ENCODE measurements around the gene BANP.

The BANP gene

DNA sequence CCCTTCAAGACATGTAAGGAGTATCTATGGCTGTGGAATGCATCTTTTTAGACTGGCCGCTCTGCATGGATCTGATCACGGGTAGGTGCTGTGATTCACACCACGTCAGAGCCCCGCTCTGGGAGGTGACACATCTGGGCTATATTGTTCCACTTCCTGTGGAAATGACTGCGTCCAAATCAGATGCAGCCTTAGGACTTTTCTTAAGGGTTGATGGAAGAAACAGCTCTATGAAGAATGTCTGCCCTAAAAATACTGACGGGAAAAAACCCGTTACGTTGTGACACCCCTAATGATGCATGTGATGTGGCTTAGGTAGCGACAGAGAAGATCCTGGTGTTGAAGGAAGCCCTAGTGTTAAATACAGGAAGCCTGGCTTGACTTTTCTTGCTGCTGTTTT, 12.2 kb downstream of the BANP start:
- Histone ChIP-seq H3K27me3 (ENCODE audit: low read depth, low read length) (no peaks in the 10 kb centered on the region), H3K27ac (ENCODE audit: low read length) (peak overlapping the region; percentile 4)

GRCh38 chr16:87964049-87964659, 12.9 kb downstream of the BANP start:
- H3K27ac ChIP-seq (ENCODE audit: low read length), result peak overlapping the region; percentile 4
- no peaks in the 10 kb centered on the region for H3K36me3 ChIP-seq (ENCODE audit: control insufficient read depth in 1 of 2, insufficient read depth in 2 of 2, low read length in 2 of 2)
- peaks cover 0 to 14% of the 10 kb centered on the region in 2 donors for H3K4me1 ChIP-seq (ENCODE audit: control insufficient read depth in 1 of 2, insufficient read depth in 2 of 2, low read length in 2 of 2)
- no peaks in the 10 kb centered on the region for H3K9me3 ChIP-seq (ENCODE audit: control insufficient read depth in 1 of 2, low read length in 2 of 2)
- no peaks in the 10 kb centered on the region for H3K27me3 ChIP-seq (ENCODE audit: low read depth, low read length)
- H3K4me3 ChIP-seq (ENCODE audit: low read depth in 1 of 2, low read length in 2 of 2), result no peak overlapping the region

More for the DNA sequence above, 12.2 kb downstream of the BANP start:
- H3K4me3 ChIP-seq (ENCODE audit: low read depth in 1 of 2, low read length in 2 of 2), result no peak overlapping the region
- H3K36me3 ChIP-seq (ENCODE audit: control insufficient read depth in 1 of 2, insufficient read depth in 2 of 2, low read length in 2 of 2), result no peaks in the 10 kb centered on the region
- H3K9me3 ChIP-seq (ENCODE audit: control insufficient read depth in 1 of 2, low read length in 2 of 2), result no peaks in the 10 kb centered on the region
- H3K4me1 ChIP-seq (ENCODE audit: control insufficient read depth in 1 of 2, insufficient read depth in 2 of 2, low read length in 2 of 2), result peaks cover 0 to 14% of the 10 kb centered on the region in 2 donors

DNA sequence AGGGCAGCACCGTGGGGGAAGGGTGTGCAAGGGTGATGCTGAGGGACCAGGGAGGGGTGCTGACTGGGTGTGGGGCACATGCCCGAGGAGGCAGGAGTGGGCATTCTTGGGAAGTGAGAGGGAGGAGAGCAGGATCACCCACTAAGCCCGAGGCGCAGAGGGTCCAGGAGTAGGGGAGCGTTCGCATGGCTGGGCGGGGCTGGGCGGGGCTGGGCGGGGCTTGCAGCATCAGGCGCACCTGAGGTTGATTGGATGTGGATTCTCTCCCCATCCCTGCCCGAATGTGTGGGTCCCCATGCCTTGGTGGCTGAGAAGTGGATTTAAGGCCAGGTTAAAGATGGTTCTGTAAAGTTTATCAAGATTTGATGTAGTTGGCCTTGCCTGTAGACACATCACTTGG, 14.2 kb downstream of the BANP start:
- peaks cover 0 to 14% of the 10 kb centered on the region in 2 donors for H3K4me1 ChIP-seq (ENCODE audit: control insufficient read depth in 1 of 2, insufficient read depth in 2 of 2, low read length in 2 of 2)
- H3K27me3 ChIP-seq (ENCODE audit: low read depth, low read length), result no peaks in the 10 kb centered on the region
- no peak overlapping the region for H3K4me3 ChIP-seq (ENCODE audit: low read depth in 1 of 2, low read length in 2 of 2)
- H3K36me3 ChIP-seq (ENCODE audit: control insufficient read depth in 1 of 2, insufficient read depth in 2 of 2, low read length in 2 of 2), result no peaks in the 10 kb centered on the region
- H3K27ac ChIP-seq (ENCODE audit: low read length), result no peak overlapping the region
- no peaks in the 10 kb centered on the region for H3K9me3 ChIP-seq (ENCODE audit: control insufficient read depth in 1 of 2, low read length in 2 of 2)

DNA sequence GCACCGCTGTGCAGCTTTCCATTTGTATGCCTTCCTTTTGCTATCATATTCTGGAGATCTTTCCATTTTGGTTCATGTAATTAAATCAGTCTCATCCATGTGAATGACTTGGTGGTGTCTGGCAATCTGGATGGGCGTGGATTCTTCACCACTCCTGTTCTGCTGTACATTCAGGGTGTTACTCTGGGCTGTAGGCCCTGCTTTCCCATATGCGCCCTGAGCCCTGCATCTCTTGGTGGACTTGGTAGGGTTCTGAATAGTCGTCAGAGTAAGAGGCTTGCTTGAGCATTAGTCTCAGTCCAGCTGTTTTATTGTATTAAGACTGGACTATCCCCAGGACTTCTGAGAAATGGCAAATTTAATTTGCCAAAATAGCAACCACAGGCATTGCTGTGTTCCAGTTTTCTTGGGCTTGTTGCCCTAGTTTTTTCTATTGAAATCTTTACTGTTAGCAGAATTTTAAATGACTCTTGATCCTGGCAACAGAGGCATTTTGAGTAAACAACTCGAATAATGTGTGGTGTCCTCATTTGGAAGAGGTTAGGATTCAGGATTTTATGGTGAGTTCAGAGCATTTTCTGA, 14.9 kb downstream of the BANP start:
- peaks cover 0 to 14% of the 10 kb centered on the region in 2 donors for H3K4me1 ChIP-seq (ENCODE audit: control insufficient read depth in 1 of 2, insufficient read depth in 2 of 2, low read length in 2 of 2)
- H3K36me3 ChIP-seq (ENCODE audit: control insufficient read depth in 1 of 2, insufficient read depth in 2 of 2, low read length in 2 of 2), result no peaks in the 10 kb centered on the region
- H3K27me3 ChIP-seq (ENCODE audit: low read depth, low read length), result no peaks in the 10 kb centered on the region
- peak overlapping the region; percentile 67 for H3K27ac ChIP-seq (ENCODE audit: low read length)
- H3K4me3 ChIP-seq (ENCODE audit: low read depth in 1 of 2, low read length in 2 of 2), result no peak overlapping the region
- peaks cover 0 to 3% of the 10 kb centered on the region in 2 donors for H3K9me3 ChIP-seq (ENCODE audit: control insufficient read depth in 1 of 2, low read length in 2 of 2)

- H3K9me3 ChIP-seq (ENCODE audit: control insufficient read depth in 1 of 2, low read length in 2 of 2), result peaks cover 4 to 8% of the 10 kb centered on the region in 2 donors
- peak overlapping the region; percentile 67 for H3K27ac ChIP-seq (ENCODE audit: low read length)
- peaks cover 0 to 14% of the 10 kb centered on the region in 2 donors for H3K4me1 ChIP-seq (ENCODE audit: control insufficient read depth in 1 of 2, insufficient read depth in 2 of 2, low read length in 2 of 2)
- no peak overlapping the region for H3K4me3 ChIP-seq (ENCODE audit: low read depth in 1 of 2, low read length in 2 of 2)
- H3K36me3 ChIP-seq (ENCODE audit: control insufficient read depth in 1 of 2, insufficient read depth in 2 of 2, low read length in 2 of 2), result no peaks in the 10 kb centered on the region
- no peaks in the 10 kb centered on the region for H3K27me3 ChIP-seq (ENCODE audit: low read depth, low read length)
Observed at GRCh38 chr16:87966685-87967185, 15.5 kb downstream of the BANP start.

- Histone ChIP-seq H3K9me3 (ENCODE audit: control insufficient read depth in 1 of 2, low read length in 2 of 2) (peaks cover 4 to 13% of the 10 kb centered on the region in 2 donors), H3K4me1 (ENCODE audit: control insufficient read depth in 1 of 2, insufficient read depth in 2 of 2, low read length in 2 of 2) (peaks cover 0 to 14% of the 10 kb centered on the region in 2 donors), H3K27me3 (ENCODE audit: low read depth, low read length) (no peaks in the 10 kb centered on the region), H3K36me3 (ENCODE audit: control insufficient read depth in 1 of 2, insufficient read depth in 2 of 2, low read length in 2 of 2) (no peaks in the 10 kb centered on the region), H3K4me3 (ENCODE audit: low read depth in 1 of 2, low read length in 2 of 2) (no peak overlapping the region), H3K27ac (ENCODE audit: low read length) (no peak overlapping the region)
Observed at GRCh38 chr16:87968541-87968940, 17.3 kb downstream of the BANP start.

DNA sequence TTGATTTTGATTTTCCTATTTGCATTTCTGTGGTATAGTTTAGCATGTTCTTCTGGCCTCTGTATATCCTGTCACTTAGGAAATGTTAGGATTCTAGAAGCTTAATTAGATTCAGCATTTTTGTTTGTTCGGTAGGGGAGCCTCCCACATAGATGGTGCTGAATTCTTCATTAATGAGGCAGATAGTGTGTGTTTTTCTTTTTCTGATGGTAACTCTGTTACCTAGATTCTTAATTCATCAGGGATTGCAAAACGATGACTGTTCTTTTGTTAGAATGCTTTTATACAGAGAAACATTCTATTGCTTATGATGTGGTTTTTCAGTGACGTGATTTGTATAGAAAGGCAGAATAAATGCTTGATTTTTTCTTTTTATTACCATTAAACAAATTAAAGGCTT, 19.0 kb downstream of the BANP start:
- Histone ChIP-seq H3K4me3 (ENCODE audit: low read depth in 1 of 2, low read length in 2 of 2) (no peak overlapping the region), H3K36me3 (ENCODE audit: control insufficient read depth in 1 of 2, insufficient read depth in 2 of 2, low read length in 2 of 2) (peaks cover 0 to 4% of the 10 kb centered on the region in 2 donors), H3K9me3 (ENCODE audit: control insufficient read depth in 1 of 2, low read length in 2 of 2) (peaks cover 4 to 13% of the 10 kb centered on the region in 2 donors), H3K27ac (ENCODE audit: low read length) (no peak overlapping the region), H3K4me1 (ENCODE audit: control insufficient read depth in 1 of 2, insufficient read depth in 2 of 2, low read length in 2 of 2) (peaks cover 0 to 14% of the 10 kb centered on the region in 2 donors), H3K27me3 (ENCODE audit: low read depth, low read length) (no peaks in the 10 kb centered on the region)

DNA sequence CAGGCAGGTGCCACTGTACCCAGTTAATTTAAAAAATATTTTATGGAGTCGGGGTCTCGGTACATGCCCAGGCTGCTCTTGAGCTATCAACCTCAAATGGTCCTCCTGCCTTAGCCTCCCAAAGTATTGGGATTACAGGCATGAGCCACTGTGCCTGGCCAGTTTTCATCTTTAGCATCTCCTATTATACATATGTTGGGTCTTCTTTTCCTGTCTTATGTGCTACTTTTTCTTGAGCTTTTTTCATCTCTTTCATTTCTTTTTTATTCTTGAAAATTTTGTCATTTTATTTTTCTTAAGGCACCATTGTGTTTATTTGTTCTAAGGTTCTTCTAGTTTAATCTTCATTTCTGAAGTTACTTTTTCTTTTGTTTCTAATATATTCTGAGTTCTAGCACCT, 20.7 kb downstream of the BANP start:
- Histone ChIP-seq H3K27ac (ENCODE audit: low read length) (no peak overlapping the region), H3K27me3 (ENCODE audit: low read depth, low read length) (no peaks in the 10 kb centered on the region), H3K9me3 (ENCODE audit: control insufficient read depth in 1 of 2, low read length in 2 of 2) (peaks cover 4 to 13% of the 10 kb centered on the region in 2 donors), H3K4me1 (ENCODE audit: control insufficient read depth in 1 of 2, insufficient read depth in 2 of 2, low read length in 2 of 2) (peaks cover 0 to under 1% of the 10 kb centered on the region in 2 donors), H3K36me3 (ENCODE audit: control insufficient read depth in 1 of 2, insufficient read depth in 2 of 2, low read length in 2 of 2) (peaks cover 0 to 7% of the 10 kb centered on the region in 2 donors), H3K4me3 (ENCODE audit: low read depth in 1 of 2, low read length in 2 of 2) (no peak overlapping the region)

DNA sequence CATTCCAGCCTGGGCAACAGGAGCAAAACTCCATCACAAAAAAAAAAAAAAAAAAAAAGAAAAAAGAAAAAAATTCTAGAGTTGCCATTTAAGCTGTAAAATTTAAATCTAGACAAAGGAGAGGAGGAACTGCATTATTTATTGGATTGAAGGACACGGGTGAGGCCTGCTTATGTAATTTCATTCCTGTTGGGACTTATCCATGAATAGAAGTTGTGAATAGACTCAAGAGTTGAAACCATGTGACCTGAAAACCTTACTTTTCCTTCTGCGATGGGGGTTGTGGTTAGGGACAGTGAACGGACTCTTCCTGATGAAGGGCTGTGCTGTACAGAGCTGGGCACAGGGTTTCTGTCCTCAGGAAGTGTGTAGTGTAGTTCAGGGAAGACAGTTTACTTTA, 22.5 kb downstream of the BANP start:
- Histone ChIP-seq H3K27me3 (ENCODE audit: low read depth, low read length) (no peaks in the 10 kb centered on the region), H3K36me3 (ENCODE audit: control insufficient read depth in 1 of 2, insufficient read depth in 2 of 2, low read length in 2 of 2) (peaks cover 0 to 9% of the 10 kb centered on the region in 2 donors), H3K9me3 (ENCODE audit: control insufficient read depth in 1 of 2, low read length in 2 of 2) (peaks cover 4 to 13% of the 10 kb centered on the region in 2 donors), H3K4me1 (ENCODE audit: control insufficient read depth in 1 of 2, insufficient read depth in 2 of 2, low read length in 2 of 2) (no peaks in the 10 kb centered on the region), H3K27ac (ENCODE audit: low read length) (no peak overlapping the region), H3K4me3 (ENCODE audit: low read depth in 1 of 2, low read length in 2 of 2) (no peak overlapping the region)

GRCh38 chr16:87974178-87974577, 22.9 kb downstream of the BANP start:
- Histone ChIP-seq H3K4me3 (ENCODE audit: low read depth in 1 of 2, low read length in 2 of 2) (no peak overlapping the region), H3K36me3 (ENCODE audit: control insufficient read depth in 1 of 2, insufficient read depth in 2 of 2, low read length in 2 of 2) (peaks cover 0 to 11% of the 10 kb centered on the region in 2 donors), H3K27ac (ENCODE audit: low read length) (no peak overlapping the region), H3K4me1 (ENCODE audit: control insufficient read depth in 1 of 2, insufficient read depth in 2 of 2, low read length in 2 of 2) (no peaks in the 10 kb centered on the region), H3K9me3 (ENCODE audit: control insufficient read depth in 1 of 2, low read length in 2 of 2) (peaks cover 4 to 13% of the 10 kb centered on the region in 2 donors), H3K27me3 (ENCODE audit: low read depth, low read length) (no peaks in the 10 kb centered on the region)

GRCh38 chr16:87976665-87977064, 25.4 kb downstream of the BANP start:
- H3K9me3 ChIP-seq (ENCODE audit: control insufficient read depth in 1 of 2, low read length in 2 of 2), result peaks cover under 1 to 6% of the 10 kb centered on the region in 2 donors
- H3K27ac ChIP-seq (ENCODE audit: low read length), result no peak overlapping the region
- peaks cover 2 to 20% of the 10 kb centered on the region in 2 donors for H3K36me3 ChIP-seq (ENCODE audit: control insufficient read depth in 1 of 2, insufficient read depth in 2 of 2, low read length in 2 of 2)
- no peaks in the 10 kb centered on the region for H3K27me3 ChIP-seq (ENCODE audit: low read depth, low read length)
- H3K4me3 ChIP-seq (ENCODE audit: low read depth in 1 of 2, low read length in 2 of 2), result no peak overlapping the region
- H3K4me1 ChIP-seq (ENCODE audit: control insufficient read depth in 1 of 2, insufficient read depth in 2 of 2, low read length in 2 of 2), result no peaks in the 10 kb centered on the region
